ENCODE measurements around the gene THNSL1. TPM values are rescaled to one million over a fixed set of nuclear protein-coding genes. Genes with fewer than 3 reads are reported as not detected.

Gene THNSL1
- total and polyA plus RNA-seq, 2 of the 13 experiments (the other 11 are each of a cell fraction or from before 2014, with no cell fraction given), result 1.3 to 3.8 TPM

DNA sequence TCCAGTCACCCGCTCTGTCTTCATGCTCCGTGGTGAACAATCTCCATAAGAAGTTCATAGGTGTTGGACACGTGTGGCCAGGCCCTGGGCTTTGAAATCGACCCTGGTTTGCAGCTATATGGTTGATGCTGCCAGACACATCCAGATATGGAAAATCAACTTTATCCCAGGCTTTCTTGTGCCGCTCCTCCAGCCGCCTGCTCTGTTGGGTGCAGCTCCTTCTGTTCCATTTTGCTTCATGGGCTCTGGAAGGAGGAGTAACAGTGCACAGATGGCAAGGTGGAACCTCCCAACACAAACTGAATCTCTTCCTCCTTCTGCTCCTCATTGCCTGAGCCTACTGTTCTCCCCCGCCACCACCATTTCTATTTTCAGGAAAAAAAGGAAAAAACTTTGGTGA is 44.7 kb downstream of the THNSL1 start:
- Histone ChIP-seq H4K20me1 (ENCODE audit: insufficient read depth, low read length) (no peaks in the 10 kb centered on the region), H3K4me3 (replicated peaks in 1 of 3; ENCODE audit: insufficient read depth in 1 of 3, low read depth in 2 of 3, low read length in 3 of 3) (no peak overlapping the region), H2AFZ (ENCODE audit: low read length) (no peak overlapping the region), H3K79me2 (ENCODE audit: insufficient read depth, low read length) (no peaks in the 10 kb centered on the region), H3K4me1 (ENCODE audit: insufficient read depth, low read length) (peaks cover 59% of the 10 kb centered on the region), H3K36me3 (replicated peaks in 1 of 2; ENCODE audit: control insufficient read depth in 1 of 2, insufficient read depth in 2 of 2, low read length in 2 of 2) (no peaks in the 10 kb centered on the region), H3K9me3 (ENCODE audit: low read length) (no peaks in the 10 kb centered on the region), H3K27ac (ENCODE audit: extremely low read length, insufficient read depth, low read length) (peak overlapping the region; percentile 69), H3K9ac (ENCODE audit: insufficient read depth, low read depth, low read length) (no peak overlapping the region), H3K4me2 (ENCODE audit: low read depth, low read length) (no peak overlapping the region; the same call in 1 of the 2 replicates), H3K27me3 (ENCODE audit: control insufficient read depth in 1 of 2, insufficient read depth in 2 of 2, low read length in 2 of 2) (no peaks in the 10 kb centered on the region)
- in situ Hi-C loops (cut with HindIII; ENCODE audit: extremely low pct_ligation_motif_present, low pct_unique_long_range_greater_than_20kb), result loop anchor here (5.0 kb wide), 1 partner anchor 44 kb away; the partner anchor contains the start of genes ENKUR and THNSL1
- intact Hi-C loops (cut with micrococcal nuclease; ENCODE audit: unreplicated experiment), result loop anchor here (5.0 kb wide), 1 partner anchor 44 kb away; the partner anchor contains the start of genes ENKUR and THNSL1
- CTCF ChIA-PET (ENCODE audit: low intra/inter-chr PET ratio, low total read pairs), result no interaction called here
- TF ChIP-seq, protein P1, sequence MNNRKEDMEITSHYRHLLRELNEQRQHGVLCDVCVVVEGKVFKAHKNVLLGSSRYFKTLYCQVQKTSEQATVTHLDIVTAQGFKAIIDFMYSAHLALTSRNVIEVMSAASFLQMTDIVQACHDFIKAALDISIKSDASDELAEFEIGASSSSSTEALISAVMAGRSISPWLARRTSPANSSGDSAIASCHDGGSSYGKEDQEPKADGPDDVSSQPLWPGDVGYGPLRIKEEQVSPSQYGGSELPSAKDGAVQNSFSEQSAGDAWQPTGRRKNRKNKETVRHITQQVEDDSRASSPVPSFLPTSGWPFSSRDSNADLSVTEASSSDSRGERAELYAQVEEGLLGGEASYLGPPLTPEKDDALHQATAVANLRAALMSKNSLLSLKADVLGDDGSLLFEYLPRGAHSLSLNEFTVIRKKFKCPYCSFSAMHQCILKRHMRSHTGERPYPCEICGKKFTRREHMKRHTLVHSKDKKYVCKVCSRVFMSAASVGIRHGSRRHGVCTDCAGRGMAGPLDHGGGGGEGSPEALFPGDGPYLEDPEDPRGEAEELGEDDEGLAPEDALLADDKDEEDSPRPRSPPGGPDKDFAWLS (CRISPR knock-in tag; IDR thresholded peaks at IDR 0.05; ENCODE audit: borderline replicate concordance), result no peak
- no peak for TF ChIP-seq ZNF563 (CRISPR knock-in tag; IDR thresholded peaks at IDR 0.05)
- TF ChIP-seq ZNF468 (CRISPR knock-in tag; IDR thresholded peaks at IDR 0.05), result no peak
- TF ChIP-seq, protein P2, sequence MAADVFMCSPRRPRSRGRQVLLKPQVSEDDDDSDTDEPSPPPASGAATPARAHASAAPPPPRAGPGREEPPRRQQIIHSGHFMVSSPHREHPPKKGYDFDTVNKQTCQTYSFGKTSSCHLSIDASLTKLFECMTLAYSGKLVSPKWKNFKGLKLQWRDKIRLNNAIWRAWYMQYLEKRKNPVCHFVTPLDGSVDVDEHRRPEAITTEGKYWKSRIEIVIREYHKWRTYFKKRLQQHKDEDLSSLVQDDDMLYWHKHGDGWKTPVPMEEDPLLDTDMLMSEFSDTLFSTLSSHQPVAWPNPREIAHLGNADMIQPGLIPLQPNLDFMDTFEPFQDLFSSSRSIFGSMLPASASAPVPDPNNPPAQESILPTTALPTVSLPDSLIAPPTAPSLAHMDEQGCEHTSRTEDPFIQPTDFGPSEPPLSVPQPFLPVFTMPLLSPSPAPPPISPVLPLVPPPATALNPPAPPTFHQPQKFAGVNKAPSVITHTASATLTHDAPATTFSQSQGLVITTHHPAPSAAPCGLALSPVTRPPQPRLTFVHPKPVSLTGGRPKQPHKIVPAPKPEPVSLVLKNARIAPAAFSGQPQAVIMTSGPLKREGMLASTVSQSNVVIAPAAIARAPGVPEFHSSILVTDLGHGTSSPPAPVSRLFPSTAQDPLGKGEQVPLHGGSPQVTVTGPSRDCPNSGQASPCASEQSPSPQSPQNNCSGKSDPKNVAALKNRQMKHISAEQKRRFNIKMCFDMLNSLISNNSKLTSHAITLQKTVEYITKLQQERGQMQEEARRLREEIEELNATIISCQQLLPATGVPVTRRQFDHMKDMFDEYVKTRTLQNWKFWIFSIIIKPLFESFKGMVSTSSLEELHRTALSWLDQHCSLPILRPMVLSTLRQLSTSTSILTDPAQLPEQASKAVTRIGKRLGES (CRISPR knock-in tag; IDR thresholded peaks at IDR 0.05; ENCODE audit: borderline replicate concordance), result no peak
- TF ChIP-seq HDAC2 (CRISPR knock-in tag; IDR thresholded peaks at IDR 0.05), result no peak
- no peak for TF ChIP-seq ETV6 (CRISPR knock-in tag; conservative IDR thresholded peaks at IDR 0.05)
- TF ChIP-seq, protein P3, sequence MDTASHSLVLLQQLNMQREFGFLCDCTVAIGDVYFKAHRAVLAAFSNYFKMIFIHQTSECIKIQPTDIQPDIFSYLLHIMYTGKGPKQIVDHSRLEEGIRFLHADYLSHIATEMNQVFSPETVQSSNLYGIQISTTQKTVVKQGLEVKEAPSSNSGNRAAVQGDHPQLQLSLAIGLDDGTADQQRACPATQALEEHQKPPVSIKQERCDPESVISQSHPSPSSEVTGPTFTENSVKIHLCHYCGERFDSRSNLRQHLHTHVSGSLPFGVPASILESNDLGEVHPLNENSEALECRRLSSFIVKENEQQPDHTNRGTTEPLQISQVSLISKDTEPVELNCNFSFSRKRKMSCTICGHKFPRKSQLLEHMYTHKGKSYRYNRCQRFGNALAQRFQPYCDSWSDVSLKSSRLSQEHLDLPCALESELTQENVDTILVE (CRISPR knock-in tag; IDR thresholded peaks at IDR 0.05), result no peak
- TF ChIP-seq, protein P4, sequence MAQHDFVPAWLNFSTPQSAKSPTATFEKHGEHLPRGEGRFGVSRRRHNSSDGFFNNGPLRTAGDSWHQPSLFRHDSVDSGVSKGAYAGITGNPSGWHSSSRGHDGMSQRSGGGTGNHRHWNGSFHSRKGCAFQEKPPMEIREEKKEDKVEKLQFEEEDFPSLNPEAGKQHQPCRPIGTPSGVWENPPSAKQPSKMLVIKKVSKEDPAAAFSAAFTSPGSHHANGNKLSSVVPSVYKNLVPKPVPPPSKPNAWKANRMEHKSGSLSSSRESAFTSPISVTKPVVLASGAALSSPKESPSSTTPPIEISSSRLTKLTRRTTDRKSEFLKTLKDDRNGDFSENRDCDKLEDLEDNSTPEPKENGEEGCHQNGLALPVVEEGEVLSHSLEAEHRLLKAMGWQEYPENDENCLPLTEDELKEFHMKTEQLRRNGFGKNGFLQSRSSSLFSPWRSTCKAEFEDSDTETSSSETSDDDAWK (CRISPR knock-in tag; IDR thresholded peaks at IDR 0.05), result no peak
- TF ChIP-seq ZNF720 (CRISPR knock-in tag; IDR thresholded peaks at IDR 0.05), result no peak
- TF ChIP-seq GATAD1 (CRISPR knock-in tag; IDR thresholded peaks at IDR 0.05), result no peak
- no peak for TF ChIP-seq ZNF567 (CRISPR knock-in tag; IDR thresholded peaks at IDR 0.05; ENCODE audit: borderline replicate concordance)
- BruUV-seq (replicated peaks), result no TSS peak
- ATAC-seq (no peak), DNase-seq (ENCODE audit: low spot score) (no peak), FAIRE-seq (no peak)
- POLR2A ChIA-PET, result interaction anchor here (2.0 kb wide), 2 partner anchors 18 to 45 kb away, joined by 8 to 11 read pairs; partner anchors contain the start of genes ENKUR and THNSL1
- WGBS (ENCODE audit: low lambda C conversion rate), result 88% methylated on average over 6 of the region's 7 CpGs
